ENCODE data around the gene JSRP1. TPM values are rescaled to one million over a fixed set of nuclear protein-coding genes. Genes with fewer than 3 reads are reported as not detected.

JSRP1 gene
- total RNA-seq, 1 donor from 2014 or later: not detected

DNA sequence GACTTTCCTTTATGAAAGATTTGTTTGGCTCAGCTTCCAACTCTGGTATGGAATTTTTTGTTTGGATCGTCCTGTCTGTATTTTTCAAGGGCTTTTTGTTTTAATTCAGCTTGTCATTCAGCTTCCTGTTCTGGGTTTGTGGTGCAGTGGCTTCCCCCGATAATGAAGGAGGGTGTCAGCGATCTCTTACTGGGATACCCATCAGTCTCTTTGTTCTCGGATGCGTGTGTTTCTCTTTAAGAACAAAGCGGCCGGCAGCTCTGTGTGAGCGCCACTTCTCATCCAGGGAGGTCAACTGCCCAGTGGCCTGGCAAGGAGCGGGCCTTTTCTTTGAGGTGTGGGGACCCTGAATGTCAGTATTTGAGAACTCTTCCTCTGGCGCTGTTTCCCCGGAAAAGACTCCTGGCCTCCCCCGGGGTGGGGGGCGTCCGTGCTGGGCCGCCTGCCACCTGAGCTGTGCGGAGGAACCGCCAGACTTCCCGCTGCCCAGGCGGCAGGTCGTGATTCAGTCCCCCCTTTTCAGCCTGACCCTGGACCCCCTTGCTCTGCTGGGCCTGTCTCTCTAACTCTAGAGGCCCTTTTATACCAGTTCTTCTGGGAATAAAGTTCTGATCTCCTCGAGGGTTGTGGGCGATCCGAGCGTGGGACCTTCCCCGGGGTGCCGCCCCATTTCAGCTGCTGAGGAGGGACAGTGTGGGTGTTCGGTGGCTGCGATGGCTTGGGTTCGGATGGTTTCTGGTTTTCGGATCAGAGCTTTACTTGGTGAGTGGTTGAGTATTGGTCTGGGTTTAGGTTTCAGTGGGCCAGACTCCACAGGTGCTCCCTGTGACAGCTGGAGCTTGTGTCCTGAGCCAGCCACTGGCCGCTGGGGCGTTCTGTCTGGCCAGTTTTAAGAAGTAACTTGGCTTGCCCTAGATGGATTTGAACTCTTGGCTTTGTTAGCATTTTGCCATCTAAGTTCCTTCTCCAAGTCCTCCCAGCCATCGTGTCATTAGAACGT lies 16.1 kb downstream of the JSRP1 start:
- DNase-seq (ENCODE audit: low spot score) (no peak), ATAC-seq (no peak)
- intact Hi-C loops (cut with DNase I): no loop called here

DNA sequence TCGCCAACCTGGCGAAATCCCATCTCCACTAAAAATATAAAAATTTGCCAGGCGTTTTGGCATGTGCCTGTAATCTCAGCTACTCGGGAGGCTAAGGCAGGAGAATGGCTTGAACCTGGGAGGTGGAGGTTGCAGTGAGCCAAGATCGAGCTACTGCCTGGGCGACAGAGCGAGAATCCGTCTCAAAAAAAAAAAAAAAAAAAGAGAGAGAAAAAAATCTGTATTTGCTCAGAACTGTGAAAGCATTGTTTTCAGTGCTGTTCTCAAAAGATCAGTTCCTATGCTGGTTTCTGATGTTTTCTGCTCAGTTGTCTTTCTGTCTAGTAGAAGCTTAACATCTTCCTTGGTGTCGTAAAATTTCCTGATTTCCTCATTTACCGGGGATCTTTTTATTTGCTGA lies 17.0 kb downstream of the JSRP1 start:
- intact Hi-C loops (cut with DNase I): no loop called here
- DNase-seq (ENCODE audit: low spot score) (no peak), ATAC-seq (no peak)

DNA sequence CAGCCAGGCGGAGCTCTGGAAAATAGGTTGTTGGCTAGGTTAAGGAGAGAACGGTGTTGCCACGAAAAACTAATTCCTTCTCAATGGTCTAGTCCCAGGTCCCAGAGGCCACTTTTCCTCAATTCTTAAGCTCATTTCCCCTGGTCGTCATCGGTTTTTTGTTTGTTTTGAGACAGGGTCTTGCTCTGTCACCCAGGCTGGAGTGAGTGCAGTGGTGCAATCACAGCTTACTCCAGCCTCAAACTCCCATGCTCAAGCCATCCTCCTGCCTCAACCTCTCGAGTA lies 18.4 kb downstream of the JSRP1 start:
- DNase-seq (ENCODE audit: low spot score) (no peak), ATAC-seq (no peak)
- intact Hi-C loops (cut with DNase I): loop anchor here (2.0 kb wide), 1 partner anchor 33 kb away; no protein-coding TSS in a partner anchor

DNA sequence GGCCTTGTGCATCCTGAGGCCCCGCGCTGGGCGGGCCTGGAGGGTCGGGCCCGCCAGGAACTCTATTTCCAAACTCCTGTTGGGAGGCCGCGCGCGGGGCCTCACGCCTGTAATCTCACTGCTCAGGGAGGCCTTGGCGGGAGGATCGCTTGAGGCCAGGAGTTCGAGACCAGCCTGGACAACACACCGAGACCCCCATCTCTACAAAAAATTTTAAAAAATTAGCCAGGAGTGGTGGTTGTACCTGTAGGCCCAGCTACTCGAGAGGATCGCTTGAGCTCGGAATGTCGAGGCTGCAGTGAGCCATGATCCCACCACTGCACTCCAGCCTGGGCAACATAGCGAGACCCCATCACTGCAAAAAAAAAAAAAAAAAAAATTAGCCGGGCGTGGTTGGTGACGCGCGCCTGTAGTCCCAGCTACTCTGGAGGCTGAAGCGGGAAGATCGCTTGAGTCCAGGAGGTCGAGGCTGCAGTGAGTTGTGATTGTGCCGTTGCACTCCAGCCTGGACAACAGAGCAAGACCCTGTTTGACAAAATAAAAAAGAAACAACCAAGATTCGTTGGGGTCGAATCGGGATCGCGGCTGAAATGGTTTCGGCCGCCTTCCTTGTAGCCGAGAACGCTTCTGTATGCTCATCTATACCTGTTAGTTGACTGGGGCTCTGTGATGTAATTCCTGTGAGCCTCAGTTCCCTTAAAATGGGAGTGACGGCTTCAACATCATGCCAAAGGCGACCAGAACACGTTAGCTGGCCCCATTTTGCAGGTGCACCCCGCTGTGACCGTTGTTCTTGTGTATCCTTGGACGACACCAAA lies 19.0 kb downstream of the JSRP1 start:
- DNase-seq (ENCODE audit: low spot score) (no peak), ATAC-seq (no peak)
- intact Hi-C loops (cut with DNase I): loop anchor here (2.0 kb wide), 1 partner anchor 34 kb away; no protein-coding TSS in a partner anchor

DNA sequence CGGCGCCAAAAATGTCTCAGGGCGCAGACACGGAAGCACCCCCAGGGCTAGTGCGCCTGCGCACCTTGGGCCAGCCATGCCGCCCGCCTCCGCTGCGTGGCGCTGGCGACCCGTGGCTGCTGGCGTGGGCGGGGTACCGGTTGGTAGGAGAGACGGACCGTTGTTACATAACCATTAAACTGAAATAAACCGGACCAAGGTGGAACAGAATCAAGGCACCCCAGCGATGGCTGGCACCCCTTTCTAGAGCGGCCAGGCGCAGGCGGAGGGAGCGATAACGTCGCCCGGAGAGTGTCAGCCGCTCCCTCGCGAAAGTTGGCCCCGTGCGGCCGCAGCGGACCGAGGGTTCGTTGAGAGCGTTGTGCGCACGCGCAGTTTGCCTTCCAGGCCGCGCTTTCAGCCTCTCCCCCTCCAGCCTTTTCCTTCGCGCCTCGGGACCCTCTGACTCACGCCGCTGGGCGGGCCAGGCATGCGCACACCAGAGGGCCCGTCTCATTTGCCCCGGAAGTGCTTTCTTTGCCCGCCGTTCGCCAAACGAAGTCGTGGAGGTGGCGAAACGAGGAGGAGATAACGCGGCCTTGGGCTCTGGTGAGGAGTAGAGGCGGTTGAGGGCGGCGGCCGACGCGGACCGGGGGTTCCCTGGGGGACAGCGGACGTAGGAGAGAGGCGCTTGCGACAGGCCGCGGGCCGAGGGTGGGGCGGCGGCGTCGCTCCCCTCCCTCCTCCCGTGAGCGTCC lies 19.7 kb downstream of the JSRP1 start, which contains the start of the genes PLEKHJ1 and SF3A2:
PLEKHJ1 (minus strand) TSS at position 16 of the 737 bp plus-strand sequence. CDS start 81 bp downstream, outside the sequence.
SF3A2 (plus strand) TSS at position 511 of the 737 bp plus-strand sequence. CDS start 6,595 bp downstream, outside the sequence.
- intact Hi-C loops (cut with DNase I): loop anchor here (2.0 kb wide), 1 partner anchor 34 kb away; no protein-coding TSS in a partner anchor

DNA sequence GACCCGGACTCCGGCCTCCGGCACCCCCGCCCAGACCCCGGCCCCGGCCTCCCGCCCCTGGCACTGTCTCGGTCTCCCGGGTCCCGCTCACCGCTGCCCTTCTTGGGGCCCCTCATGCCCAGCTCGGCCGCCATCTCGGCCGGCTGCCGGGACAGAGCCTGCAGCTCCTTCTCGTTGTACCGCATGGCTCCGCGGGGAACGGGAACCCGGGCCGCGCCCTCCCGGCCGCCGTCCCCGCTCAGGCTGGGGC lies 20.2 kb downstream of the JSRP1 start:
- ATAC-seq: no peak
- intact Hi-C loops (cut with DNase I): loop anchor here (2.0 kb wide), 1 partner anchor 35 kb away; no protein-coding TSS in a partner anchor
- no peak for DNase-seq (ENCODE audit: low spot score)

More for the DNA sequence above, 19.7 kb downstream of the JSRP1 start, which contains the start of the genes PLEKHJ1 and SF3A2:
- ATAC-seq (peak; percentile 97), DNase-seq (ENCODE audit: low spot score) (peak; percentile 98)

DNA sequence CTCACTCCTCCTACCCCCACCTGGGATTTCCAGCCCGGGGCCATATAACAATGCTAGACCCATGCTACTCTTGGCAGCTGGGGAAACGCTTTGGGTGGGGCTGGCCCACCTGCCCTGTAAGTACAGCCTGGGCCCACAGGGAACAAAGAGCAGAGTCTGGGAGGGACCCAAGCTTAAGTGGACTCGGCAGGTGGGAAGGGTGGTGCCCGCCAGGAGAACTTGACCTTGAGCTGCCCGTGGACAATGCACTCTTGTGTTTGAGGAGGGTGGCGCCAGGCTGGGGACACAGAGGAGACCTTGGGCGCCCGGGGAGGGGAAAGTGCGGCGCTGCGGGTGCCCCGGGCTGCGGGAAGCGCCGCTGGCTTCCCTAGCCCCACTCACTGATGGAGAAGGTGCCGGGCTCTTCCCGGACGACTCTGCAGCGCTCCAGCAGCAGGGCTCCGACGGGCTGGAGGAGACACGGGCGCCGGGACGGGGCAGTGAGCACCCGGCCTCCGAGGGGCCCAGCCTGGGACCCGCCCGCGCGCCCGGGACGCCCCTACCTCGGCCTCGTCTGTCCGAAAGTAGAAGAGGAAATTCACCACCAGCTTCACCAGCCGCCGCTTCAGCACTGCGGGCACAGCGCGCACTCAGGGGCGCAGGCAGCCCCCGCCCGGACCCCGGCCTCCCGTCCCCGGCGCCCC lies 20.7 kb downstream of the JSRP1 start:
- intact Hi-C loops (cut with DNase I): loop anchor here (2.0 kb wide), 1 partner anchor 35 kb away; no protein-coding TSS in a partner anchor
- ATAC-seq: no peak
- DNase-seq (ENCODE audit: low spot score): no peak

DNA sequence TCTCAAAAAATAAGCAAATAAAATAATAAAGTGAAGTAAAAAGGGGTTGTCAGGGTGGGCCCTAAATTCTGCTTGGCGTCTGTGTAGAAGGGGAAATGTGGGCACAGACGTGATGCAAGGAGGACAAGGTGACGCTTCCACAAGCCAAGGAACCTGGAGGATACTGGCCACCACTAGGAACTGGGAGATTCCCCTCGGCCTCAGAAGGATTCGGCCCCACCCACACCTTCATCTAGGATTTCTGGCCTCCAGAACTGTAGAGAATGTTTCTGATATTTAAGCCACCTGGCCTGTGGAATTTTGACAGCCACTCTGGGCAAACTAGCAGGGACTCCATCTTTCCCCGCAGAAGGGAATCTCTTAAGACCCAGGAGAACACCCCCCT lies 21.2 kb downstream of the JSRP1 start:
- DNase-seq (ENCODE audit: low spot score): no peak
- intact Hi-C loops (cut with DNase I): loop anchor here (5.0 kb wide), 1 partner anchor 68 kb away; no protein-coding TSS in a partner anchor
- no peak for ATAC-seq

DNA sequence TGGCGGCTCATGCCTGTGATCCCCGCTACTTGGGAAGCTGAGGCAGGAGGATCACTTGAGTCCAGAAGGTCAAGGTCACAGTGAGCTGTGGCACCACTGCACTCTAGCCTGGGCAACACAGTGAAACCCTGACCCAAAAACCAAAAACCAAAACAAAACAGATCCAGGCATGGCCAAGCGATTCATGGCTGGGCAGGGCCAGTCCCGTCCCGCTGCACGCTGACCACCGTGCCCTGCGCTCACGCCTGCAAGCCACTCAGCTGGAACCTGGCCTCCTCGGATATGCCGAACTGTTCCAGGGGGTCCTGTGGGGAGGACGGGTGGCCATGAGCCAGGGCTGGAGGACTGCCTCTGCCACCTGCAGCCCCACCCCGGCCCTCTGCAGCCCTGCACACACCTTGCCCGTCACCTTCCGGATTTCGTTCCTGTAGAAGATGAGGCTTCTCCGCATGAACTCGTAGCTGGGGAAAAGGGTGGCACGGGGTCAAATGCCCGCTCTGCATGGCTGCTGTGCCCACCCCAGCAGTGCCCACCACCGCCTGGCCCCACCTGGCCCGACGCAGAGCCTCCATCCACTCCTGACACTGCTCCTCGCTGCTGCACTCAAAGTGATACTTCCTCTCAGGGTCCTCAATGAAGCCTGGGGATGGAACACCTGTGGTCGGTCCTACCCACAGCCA lies 22.5 kb downstream of the JSRP1 start:
- DNase-seq (ENCODE audit: low spot score) (no peak), ATAC-seq (no peak)
- intact Hi-C loops (cut with DNase I): loop anchor here (5.0 kb wide), 1 partner anchor 66 kb away; no protein-coding TSS in a partner anchor

DNA sequence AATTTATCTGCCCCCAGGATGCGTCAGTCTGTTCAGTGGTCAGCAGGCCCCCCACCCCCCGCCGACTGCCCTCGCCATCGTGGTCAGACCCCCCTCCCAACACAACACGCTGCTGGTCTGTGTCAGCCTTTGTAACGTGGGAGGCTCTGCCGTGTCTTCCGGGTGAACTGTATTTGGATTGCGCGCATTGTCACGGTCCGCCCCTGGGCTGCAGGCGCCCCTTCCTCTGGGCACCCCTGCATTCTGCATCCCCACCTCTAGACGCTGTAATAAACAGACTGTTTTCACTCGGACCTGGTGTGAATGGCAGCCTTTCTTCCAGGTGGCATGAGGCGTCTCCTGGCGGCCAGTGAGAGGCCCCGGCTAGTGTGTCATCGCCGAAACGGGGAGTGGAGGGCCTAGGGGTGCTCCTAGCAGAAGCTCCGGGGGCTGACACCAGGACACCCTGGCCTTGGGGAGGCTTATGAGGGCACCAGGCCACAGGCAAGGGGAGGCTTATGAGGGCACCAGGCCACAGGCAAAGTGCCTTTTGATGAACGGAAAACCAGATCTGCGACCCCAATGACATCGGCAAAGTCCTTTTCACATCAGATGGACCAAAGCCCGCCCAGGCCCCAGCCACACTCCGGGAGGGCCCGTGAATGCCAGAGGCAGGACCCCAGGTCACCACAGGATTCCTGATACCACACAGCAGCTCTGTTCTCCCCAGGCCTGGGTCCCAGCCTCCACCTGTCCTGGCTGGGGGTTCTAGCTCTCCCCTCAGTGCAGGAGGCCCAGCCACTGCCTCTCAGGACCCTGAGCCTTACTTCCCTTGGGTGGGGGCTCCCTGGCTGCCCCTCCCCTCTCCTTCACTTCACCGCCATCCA lies 23.7 kb downstream of the JSRP1 start:
- DNase-seq (ENCODE audit: low spot score) (no peak), ATAC-seq (no peak)
- intact Hi-C loops (cut with DNase I): loop anchor here (5.0 kb wide), 1 partner anchor 65 kb away; no protein-coding TSS in a partner anchor

DNA sequence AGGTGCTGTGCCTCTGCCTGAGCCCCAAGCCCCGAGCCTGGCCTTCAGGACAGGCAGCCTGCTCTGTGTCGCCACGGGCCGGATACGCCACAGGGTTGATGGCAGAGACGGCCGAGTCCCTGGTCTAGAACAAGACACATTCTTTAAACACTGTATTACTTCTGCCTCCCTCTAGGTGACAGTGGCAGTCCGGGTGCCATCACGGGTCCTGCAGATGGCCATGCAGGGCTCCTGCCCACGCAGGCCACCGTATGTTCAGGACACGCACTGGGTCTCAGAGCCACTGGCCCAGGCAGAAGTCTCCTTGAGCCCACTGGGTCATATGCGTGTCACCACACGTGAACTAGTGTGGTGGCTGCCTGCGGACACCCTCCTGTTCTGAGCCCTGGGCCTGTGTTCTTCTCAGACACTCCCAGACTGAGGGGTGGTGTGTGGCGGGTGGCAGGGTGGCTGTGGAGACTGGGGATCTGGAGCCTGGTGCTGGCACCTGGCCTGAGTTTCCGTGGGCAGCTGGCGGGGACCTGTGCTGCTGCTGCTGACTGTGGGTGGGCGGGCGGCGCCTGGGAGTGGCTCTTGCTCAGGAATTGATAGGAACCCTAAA lies 24.5 kb downstream of the JSRP1 start:
- intact Hi-C loops (cut with DNase I): loop anchor here (5.0 kb wide), 1 partner anchor 64 kb away; no protein-coding TSS in a partner anchor
- no peak for DNase-seq (ENCODE audit: low spot score)
- no peak for ATAC-seq

DNA sequence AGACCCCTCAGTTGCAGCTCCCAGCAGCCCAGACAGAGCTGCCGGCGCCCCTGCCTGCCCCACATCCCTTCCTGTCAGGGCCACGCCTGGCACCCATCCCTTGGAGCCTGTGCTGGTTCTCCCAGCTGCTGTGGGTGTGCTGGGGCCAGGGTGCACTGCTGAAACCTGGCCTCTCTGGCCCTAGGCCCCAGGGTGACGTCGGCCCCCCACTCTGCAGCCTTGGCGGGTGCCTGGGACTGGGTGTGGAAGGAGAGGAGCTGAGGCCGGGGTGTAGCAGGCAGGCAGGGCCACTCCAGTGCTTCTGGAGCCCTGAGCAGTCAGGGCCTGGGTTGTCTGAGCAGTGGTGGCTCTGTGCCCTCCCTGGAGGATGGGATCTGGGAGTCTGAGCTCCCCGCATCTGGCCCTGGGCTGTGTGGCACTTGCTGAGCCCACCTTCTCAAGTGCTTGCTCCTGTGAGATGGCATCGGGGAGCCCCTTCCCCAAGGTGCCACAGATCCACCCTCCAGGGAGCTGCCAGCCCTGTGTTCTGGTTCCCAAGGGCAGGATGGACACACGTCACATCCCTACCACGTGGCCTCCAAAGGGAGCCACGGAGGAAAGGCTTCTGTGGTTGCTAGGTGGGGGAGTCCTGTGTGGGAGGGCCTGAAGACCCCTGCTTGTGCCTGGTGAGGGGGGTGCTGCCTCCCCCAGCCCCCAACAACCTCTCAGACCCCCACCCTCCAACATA lies 25.2 kb downstream of the JSRP1 start:
- no peak for DNase-seq (ENCODE audit: low spot score)
- peak; percentile 37 for ATAC-seq
- intact Hi-C loops (cut with DNase I): loop anchor here (5.0 kb wide), 1 partner anchor 64 kb away; no protein-coding TSS in a partner anchor

DNA sequence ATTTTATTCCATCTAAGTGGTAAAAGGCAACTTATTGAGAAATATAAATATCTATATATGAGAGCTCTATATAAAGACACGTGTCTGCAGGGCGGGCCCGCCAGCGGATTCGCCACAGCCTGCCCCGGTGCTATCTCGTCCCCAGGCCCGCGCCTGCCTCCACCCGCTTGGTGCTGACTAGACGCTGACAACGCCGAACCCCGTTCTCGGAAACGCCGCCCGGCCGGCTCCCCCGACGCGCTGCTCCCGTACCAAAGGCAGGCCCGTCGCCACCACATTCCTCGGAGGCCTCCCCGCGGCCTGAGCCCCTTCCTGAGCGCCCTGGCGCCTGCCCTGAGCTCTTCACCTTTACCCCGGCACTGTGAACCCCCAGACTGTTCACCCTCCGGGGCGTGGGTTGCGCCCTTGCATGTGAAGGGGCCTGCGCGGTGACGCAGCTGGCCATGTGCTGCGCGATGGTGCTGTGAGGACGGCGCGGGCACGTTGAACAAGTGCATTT lies 26.1 kb downstream of the JSRP1 start:
- intact Hi-C loops (cut with DNase I): loop anchor here (5.0 kb wide), 1 partner anchor 63 kb away; no protein-coding TSS in a partner anchor
- no peak for DNase-seq (ENCODE audit: low spot score)
- ATAC-seq: no peak

DNA sequence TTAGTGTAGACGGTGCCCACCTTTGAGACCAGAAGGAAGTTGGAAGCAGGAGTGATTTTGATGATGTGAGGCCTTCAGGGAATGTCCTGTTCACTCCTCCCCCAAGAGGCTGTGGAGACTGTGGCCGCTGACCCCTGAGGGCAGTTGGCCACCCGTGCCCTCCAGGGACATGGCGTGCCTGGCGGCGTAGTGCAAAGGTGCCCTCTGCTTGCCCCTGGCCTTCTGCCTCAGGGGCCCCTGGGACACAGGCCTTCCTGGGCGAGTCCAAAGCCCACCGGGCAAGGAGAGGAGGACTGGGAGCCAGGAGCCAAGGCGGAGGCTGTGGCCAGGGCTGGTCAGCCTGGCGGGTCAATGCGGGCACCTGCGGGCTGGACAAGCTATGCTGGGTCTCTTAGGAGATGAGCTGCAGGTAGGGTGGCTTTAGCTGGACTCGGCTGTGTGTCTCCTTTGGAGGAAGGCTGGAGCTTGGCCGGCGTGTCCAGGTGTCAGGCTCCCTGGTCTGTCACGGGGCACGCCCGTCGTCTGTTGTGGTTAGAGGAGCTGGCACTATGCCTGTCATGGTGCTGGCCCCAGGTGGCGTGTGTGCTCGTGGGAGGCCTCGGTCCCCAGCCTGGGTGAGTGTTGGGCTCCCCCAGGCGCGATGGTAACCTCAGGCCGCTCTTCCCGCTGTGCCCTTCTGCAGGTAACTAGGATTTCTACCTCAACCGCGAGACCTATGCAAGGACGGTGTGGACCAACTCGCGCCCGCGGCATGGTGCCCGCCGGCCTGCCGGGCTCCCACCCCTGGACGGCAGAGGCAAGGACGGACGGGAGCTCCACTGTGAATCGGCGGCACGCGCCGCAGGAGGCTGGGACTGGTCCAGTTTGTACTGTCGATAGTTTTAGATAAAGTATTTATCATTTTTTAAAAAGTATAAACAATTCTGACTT lies 26.8 kb downstream of the JSRP1 start:
- no peak for ATAC-seq
- no peak for DNase-seq (ENCODE audit: low spot score)
- intact Hi-C loops (cut with DNase I): loop anchor here (5.0 kb wide), 1 partner anchor 62 kb away; no protein-coding TSS in a partner anchor
